HG03469 (cell line): ENCODE data around the gene PPM1D.

Experiments used
- ATAC-seq: cut with Tn5 transposase; IDR thresholded peaks from one replicate; pipeline ENCODE4 v1.9.1; 2021; ENCODE audit warnings: mild to moderate bottlenecking, moderate library complexity, moderate number of reproducible peaks; ENCODE audit not compliant: unreplicated experiment

Gene PPM1D

GRCh38 chr17:60618080-60618479 lies 18.1 kb downstream of the PPM1D start:
- ATAC-seq = no peak

- ATAC-seq = no peak
Measured at GRCh38 chr17:60618854-60619526, 19.0 kb downstream of the PPM1D start.

GRCh38 chr17:60622961-60623360 lies 23.0 kb downstream of the PPM1D start:
- no peak for ATAC-seq

GRCh38 chr17:60623415-60623814 lies 23.4 kb downstream of the PPM1D start:
- no peak for ATAC-seq

GRCh38 chr17:60627124-60627523 lies 27.1 kb downstream of the PPM1D start:
- no peak for ATAC-seq

- ATAC-seq = no peak
Measured at GRCh38 chr17:60628252-60628889, 28.4 kb downstream of the PPM1D start.

- no peak for ATAC-seq
Measured at GRCh38 chr17:60629120-60629519, 29.1 kb downstream of the PPM1D start.

GRCh38 chr17:60630352-60630751 lies 30.4 kb downstream of the PPM1D start:
- no peak for ATAC-seq

GRCh38 chr17:60631119-60631518 lies 31.1 kb downstream of the PPM1D start:
- no peak for ATAC-seq

GRCh38 chr17:60637683-60638082 lies 37.7 kb downstream of the PPM1D start:
- ATAC-seq = no peak

GRCh38 chr17:60639019-60639330 lies 39.0 kb downstream of the PPM1D start:
- ATAC-seq = no peak

- no peak for ATAC-seq
Measured at GRCh38 chr17:60640503-60640902, 40.5 kb downstream of the PPM1D start.

- no peak for ATAC-seq
Measured at GRCh38 chr17:60641126-60641525, 41.1 kb downstream of the PPM1D start.

GRCh38 chr17:60641810-60642220 lies 41.8 kb downstream of the PPM1D start:
- ATAC-seq = no peak

- ATAC-seq = no peak
Measured at GRCh38 chr17:60645918-60646523, 46.0 kb downstream of the PPM1D start.

GRCh38 chr17:60646701-60647100 lies 46.7 kb downstream of the PPM1D start:
- no peak for ATAC-seq

GRCh38 chr17:60647705-60648104 lies 47.7 kb downstream of the PPM1D start:
- no peak for ATAC-seq

- peak; percentile 93 for ATAC-seq
Measured at GRCh38 chr17:60652454-60653247, 52.7 kb downstream of the PPM1D start.

- ATAC-seq = no peak
Measured at GRCh38 chr17:60653569-60653968, 53.6 kb downstream of the PPM1D start.

- ATAC-seq = no peak
Measured at GRCh38 chr17:60656499-60656898, 56.5 kb downstream of the PPM1D start.

GRCh38 chr17:60659156-60659555 lies 59.2 kb downstream of the PPM1D start:
- ATAC-seq = no peak

- ATAC-seq = no peak
Measured at GRCh38 chr17:60661489-60661888, 61.5 kb downstream of the PPM1D start.
